Stimulated activated CD4-positive, alpha-beta T cell treated with anti-CD3 and anti-CD28 coated beads, Interleukin-2, amount 100 ng/mL, for 4 hours (primary cell): ENCODE results near the gene MAP3K13.
"Not testable (repeated sequence)": the region's sequence is repeated elsewhere in the genome, so short reads cannot be mapped to it uniquely, and the experiment has no call there.

Experiments
- DNase-seq: peaks from one replicate; pipeline ENCODE4 v3.0.0-alpha.2; 2020; ENCODE audit warnings: low read depth

MAP3K13 gene

DNA sequence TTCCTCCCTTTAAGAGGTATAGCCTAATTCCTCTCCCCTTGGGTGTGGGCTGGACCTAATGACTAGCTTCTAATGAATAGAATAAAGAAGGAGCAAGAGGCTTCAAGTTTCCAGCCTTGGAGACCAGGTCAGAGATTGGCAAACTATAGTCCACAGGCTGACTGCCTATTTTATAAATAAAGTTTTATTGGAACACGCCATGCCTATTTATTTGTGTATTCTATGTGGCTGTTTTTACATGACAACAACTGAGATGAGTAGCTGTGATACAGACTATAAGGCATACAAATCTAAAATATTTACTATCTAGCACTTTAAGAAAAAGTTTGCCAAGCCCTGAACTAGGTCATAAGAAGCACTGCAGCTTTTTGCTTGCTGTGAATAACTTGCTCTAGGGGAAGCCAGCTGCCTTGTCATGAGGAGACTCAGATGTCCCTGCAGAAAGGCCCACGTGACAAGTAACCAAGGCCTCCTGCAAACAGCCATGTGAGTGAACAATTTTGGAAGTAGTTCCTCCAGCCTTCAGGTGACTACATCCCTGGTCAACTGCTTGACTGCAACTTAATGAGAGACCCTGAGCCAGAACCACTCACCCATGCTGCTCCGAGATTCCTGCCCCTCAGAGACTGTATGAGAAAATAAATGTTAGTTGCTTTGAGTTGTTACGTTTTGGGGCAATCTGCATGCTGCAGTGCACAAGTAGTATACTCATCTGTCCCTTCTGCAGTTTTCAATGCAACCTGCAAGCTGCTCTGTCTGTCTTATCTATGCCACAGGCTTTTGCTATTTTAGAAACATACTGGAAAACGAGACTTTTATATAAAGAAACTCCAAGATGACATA is 21.1 kb upstream of the MAP3K13 start:
- DNase-seq, result no peak

DNA sequence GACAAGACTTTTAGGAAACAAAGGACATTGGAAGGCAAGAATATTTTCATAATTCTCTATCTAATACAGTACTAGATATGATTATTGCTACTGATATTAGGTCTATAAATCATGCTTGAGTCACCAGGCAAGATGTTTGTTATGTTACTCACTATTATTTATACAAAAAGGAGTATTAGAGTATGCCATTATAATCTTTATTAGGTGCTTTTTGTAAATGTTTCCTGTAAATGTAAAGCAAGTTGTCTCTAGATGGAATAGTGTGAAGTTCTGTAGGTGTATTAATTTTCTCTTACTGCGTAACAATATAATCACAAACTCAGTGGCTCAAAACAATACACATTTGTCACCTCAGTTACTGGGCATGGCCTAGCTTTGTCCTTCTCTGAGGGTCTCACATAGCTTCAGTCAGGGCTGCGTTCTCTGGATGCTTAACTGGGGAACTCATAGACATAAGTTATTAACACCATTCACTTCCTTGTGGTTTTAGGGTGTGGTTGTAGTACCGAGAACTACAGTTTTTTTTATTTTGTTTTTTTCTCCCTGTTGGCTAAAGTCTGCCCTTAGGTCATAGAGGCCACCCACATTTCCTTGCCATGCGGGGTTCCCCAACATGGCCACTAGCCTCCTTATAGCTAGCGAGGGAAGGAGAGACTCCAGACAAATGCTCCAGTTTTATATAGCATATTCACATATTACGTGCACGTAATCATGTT is 20.3 kb upstream of the MAP3K13 start:
- DNase-seq, result no peak

DNA sequence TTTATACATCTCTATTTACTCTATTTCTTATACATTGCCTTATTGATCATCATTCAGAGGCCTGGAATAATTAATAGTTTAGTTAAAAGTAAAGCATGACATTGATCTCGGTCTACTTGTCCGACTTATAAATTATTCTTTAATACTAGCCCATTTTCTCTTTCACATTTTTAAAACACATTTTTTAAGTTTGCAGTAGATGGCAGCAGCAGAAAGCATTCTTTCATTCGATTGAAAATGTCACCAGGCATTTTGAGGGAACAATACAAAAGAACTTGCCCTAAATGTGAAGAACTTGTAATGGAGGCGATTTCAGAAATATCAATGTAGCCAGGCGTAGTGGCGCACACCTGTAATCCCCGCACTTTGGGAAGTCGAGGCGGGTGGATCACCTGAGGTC is 15.5 kb upstream of the MAP3K13 start:
- no peak for DNase-seq

DNA sequence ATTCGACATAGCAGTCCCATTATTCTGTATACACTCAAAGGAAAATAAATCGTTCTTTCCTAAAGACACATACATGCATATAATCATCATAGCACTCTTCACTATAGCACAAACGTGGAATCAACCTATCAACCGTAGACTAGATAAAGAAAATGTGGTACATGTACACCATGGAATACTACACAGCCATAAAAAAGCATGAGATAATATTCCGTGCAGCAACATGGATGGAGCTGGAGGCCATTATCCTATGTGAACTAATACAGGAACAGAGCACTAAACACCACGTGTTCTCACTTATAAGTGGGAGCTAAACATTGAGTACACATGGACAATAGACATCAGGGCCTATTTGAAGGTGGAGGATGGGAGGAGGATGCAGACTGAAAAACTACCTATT is 12.1 kb upstream of the MAP3K13 start:
- DNase-seq, result no peak

DNA sequence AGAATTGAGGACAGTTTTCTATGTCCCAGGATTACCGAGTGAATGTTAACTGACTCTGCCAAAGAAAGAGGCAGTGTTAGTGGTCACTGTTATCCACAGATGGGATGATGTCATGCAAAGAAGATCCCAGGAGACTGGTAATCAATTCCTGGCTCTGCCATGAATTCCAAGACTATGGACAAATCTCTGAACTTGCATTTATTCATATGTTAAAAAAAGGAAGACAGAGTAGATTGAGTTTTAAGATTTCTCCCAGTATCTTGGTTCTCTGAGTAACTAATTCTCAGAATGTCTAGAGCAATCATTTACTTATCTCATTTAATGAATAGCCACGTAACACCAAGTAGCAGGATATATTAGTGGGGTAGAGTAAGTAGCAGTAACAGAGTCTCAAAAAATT is 11.5 kb upstream of the MAP3K13 start:
- DNase-seq, result no peak

DNA sequence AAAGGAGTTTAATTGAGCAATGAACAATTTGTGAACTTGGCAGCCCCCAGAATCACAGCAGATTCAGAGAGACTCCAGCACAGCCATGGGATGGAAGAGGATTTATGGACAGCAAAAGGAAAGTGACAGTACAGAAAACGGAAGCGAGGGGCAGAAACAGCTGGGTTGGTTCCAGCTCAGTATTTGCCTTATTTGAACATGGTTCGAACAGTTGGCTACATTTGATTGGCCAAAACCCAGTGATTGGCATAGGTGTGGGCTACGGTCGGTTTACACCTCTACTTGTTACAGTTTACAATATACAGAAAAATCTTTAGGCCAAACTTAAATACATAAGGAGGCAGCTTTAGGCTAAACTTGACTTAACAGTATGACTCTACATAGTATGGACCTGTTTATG is 9.7 kb upstream of the MAP3K13 start:
- no peak for DNase-seq

DNA sequence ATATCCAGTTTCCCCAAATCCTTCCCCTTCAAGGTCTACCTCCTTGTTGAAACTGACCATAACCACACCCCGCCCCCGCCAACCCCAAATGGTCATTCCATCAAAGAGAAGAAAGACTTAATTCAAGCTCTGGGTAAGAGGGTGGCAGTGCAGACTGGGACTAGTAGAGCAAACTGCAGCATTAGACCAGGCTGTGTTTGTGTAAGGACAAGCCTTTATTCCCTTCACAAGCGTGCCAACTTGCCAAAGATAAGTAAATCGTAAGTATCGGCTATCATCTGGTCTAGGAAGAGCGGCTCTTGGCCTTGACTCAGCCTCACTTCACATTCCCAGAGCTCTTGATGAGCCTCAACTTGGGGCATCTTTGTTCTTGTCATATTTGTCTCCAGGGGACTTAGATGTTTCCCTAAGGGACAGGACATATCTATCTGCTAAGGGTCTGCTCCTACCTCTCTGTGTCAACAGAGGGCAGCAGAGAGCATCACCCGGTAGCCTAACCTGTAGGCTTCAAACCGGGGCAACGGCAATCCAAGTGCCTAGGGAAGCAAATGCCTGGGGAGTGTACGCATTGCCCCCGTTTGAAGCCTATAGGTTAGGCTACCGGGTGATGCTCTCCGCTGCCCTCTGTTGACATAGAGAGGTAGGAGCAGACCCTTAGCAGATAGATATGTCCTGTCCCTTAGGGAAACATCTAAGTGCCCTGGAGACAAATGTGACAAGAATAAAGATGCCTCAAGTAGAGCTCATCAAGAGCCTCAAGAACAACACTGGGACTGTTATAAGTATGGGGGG is 8.9 kb upstream of the MAP3K13 start:
- DNase-seq, result peak; percentile 53

DNA sequence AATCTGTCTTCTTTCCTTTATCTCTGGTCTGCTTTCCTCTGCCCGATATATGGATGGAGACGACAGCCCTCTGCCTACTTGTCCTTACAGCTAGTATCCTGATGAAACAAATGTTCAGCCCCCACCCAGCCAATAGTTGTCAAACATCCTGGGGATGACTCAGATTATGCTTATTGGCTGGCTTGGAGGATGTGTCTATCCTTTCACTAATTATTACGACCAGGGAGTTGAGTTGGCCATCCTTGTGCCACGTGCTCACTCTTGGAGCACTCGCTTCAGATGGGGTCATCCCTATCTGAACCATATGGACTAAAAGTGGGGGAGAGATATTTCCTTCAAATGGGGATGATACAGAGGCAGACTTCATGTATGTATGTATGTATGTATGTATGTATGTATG is 6.4 kb upstream of the MAP3K13 start:
- no peak for DNase-seq

DNA sequence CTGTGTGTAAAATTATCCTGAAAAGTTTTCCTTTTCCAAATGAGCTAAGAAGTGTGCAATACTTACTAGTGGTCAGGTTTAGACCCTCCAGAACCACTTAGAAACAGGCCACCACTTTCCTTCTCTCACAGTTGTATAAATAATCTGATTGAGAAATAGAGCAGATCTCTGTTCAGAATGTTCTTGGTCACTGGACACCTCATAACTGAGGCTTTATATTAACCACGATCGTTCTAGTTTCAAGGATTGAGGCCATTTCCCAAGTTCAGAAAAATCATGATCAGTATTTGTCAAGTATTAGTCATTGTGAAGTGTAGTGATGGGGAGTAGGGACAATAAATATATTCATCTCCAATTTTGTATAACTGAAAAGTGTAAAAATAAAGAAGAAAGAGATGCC is 1.0 kb upstream of the MAP3K13 start:
- DNase-seq, result no peak

DNA sequence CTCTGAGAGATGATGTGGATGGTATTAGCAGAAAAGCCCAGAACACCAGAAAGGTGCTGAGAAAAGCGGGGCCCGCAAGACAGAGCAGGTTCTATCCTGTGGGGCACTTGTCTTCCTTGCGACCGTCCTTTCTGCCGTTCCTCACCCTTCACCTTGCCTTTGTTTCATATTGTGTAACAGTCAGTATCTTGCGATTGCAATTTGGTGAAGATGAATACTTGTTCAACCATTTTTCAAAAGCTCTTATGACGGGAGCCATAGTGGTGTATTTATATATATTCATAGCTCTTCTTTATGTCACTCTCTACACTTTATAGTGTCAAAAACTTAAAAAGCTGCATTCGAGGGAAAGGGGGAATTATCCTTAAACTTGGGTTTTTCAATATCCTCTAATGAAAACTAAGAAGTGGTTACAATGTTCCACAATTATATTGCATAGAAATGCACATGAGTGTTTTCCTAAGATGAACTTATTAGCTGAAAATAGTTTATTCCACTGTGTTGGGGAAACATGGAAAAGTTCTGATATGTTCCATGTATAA is 797 bp downstream of the MAP3K13 start:
- DNase-seq, result no peak

DNA sequence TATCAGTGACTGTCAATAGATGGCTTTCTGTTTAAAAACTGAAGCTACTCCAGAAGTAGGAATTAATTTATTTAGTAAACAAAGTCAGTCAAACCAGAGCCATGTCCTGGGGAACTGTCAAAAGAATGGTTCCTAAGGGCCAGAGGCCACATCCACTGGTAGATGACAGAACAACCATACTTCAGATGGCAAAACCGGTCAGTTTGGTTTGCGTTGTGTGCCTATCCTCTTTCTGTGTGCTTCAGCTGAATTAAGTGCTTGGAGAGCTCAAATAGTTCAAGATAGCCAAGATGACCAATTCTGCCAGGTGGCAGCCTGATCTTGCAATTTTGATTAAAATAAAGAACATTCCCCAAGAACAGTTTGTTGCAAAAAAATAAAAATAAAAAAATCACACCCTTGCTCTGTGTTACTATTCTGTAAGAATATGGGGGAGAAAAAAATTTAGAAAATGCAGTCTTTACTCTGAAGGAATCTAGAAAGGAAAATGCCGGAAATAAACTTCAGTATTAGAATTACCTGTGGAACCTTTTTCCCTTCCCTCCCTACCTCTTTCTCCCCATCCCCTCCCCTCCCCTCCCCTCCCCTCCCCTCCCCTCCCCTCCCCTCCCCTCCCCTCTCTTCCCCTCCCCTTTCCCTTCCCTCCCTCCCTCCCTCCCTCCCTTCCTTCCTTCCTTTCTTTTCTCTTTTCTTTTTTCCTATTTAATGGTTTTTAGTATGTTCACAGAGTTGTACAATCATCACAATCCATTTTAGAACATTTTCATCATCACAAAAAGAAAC is 2.5 kb downstream of the MAP3K13 start:
- DNase-seq, result no peak

DNA sequence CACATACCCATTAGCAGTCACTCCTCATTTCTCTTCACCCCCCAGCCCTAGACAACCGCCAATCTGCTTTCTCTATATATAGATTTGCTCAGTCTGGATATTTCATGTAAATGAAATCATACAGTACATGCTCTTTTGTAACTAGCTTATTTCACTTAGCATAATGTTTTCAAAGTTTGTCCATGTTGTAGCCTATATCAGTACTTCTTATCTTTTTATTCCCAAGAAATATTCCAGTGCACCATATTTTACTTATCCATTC is 3.1 kb downstream of the MAP3K13 start:
- no peak for DNase-seq

DNA sequence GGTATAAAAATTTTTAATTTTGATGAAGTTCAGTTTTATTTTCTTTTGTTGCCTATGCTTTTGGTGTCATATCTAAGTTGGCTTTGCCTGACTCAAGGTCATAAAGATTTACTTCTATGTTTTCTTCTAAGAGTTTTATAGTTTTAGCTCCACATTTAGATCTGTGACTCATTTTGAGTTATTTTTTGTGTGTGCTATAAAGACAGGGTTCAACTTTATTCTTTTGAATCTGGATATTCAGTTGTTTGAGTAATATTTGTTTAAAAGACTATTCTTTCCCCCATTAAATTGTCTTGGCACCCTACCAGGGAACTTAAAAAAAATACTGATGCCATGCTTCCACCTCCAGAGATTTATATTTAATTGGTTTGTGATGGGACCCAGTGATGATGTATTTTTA is 4.0 kb downstream of the MAP3K13 start:
- no peak for DNase-seq

DNA sequence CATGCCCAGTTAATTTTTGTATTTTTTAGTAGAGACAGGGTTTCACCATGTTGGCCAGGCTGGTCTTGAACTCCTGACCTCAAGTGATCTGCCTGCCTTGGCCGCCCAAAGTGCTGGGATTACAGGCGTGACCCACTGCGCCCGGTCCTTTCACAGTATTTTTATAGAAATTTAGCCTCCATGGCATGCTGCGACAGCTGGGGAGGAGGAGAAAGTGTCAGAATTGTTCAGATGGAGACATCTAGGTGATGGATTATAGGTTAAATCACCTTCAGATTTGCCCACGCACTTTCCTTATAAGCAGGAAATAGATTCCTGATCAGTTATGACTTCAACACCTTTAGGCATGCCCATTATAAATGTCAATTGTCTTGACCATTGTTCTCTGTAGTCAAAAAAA is 7.4 kb downstream of the MAP3K13 start:
- not testable (repeated sequence) for DNase-seq

DNA sequence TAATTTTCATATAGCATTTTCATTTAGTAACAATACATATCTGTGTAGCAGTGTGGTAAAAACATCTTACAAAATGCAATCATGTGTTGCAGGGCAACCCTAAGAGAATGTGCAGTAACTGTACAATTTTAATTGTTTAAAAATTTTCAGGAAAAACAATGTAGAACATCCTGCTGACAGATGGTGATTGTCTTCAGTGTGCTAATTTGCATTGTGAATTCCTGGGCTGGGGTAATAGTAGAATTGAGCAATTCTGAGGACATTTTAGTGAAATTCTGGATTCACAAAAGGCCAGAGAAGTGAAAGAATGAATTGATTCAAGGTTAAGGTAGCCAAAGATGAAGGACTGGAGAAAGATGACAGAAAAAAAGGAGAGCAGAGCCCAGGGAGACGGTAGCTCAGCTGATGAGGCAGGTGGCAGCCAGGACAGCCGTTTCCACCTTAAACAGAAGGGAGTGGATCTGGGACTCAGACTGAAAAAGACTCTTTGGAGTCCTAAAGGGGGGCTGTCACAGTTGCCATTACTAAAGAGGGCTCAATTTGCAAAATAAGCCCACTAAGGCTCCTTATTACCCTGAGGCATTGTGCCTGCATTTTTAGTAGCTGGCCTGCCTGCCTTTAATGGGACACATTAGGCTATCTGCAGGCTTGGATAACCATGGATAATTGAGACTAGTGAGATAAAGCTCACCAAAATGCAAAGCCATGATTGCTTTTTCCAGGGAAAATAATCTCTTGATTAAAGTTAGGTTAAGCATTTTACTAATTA is 8.6 kb downstream of the MAP3K13 start:
- DNase-seq, result no peak

DNA sequence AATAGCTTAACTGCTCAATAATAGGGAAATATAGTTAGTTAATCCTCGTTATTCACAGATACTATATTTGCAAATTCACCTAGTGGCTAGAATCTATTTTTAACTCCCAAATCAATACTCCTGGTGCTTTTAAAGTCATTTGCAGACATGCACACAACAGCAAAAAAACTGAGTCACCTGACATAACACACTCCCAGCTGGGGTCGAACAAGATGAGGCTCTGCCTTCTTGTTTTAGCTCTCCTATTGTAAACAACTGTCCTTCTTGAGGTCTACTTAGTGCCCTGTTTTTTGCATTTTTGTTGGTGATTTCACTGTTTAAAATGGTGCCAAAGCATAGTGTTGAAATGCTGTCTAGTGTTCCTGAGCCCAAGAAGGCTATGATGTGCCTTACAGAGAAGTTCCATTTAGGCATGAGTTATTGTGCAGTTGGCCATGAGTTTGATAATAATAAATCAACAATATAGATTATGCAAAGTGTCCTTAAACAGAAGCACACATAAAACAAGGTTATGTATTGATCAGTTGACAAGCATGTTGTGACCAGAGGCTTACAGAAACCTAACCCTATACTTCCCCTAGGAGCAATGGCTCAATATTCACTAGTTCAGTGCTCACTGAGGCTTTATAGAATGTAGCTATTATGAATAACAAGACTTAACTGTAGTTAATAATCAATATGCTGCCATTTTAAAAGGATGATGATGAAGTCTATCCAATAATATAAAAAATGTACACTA is 18.6 kb downstream of the MAP3K13 start:
- DNase-seq, result no peak

DNA sequence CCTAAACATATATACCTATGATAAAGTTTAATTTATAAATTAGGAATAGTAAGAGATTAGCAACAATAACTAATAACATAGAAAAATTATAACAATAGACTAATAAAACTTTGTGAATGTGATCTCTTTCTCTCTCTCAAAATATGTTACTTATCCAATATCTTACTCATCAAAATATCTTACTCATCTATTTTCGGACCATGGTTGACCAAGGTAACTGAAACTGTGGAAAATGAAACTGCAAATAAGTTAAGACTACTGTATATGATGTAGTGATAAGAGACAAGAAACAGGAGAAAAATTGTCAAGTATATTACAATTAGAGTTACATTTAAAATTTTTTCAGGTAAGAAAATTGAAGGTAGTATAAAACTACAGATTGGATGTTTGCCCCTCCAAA is 19.2 kb downstream of the MAP3K13 start:
- no peak for DNase-seq

DNA sequence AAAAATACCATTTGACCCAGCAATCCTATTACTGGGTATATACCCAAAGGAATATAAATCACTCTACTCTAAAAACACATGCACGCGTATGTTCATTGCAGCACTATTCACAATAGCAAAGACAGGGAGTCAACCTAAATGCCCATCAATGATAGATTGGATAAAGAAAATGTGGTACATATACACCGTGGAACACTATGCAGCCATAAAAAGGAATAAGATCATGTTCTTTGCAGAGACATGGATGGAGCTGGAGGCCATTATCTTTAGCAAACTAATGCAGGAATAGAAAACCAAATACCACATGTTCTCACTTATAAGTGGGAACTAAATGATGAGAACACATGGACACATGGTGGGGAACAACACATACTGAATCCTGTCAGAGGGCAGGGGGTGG is 23.6 kb downstream of the MAP3K13 start:
- not testable (repeated sequence) for DNase-seq

DNA sequence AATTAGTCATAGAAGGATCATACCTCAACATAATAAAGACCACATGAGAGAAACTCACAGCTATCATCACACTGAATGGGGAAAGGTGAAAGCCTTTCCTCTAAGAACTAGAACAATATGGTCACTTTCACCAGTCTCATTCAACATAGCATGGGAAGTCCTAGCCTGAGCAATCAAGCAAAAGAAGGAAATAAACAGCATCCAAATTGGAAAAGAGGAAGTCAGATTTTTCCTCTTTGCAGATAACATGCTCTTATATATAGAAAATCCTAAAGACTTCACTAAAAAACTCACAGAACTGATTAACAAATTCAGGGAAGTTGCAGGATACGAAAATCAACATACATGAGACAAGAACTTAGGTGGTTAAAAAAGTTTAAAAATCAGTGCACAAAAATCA is 24.7 kb downstream of the MAP3K13 start:
- no peak for DNase-seq

DNA sequence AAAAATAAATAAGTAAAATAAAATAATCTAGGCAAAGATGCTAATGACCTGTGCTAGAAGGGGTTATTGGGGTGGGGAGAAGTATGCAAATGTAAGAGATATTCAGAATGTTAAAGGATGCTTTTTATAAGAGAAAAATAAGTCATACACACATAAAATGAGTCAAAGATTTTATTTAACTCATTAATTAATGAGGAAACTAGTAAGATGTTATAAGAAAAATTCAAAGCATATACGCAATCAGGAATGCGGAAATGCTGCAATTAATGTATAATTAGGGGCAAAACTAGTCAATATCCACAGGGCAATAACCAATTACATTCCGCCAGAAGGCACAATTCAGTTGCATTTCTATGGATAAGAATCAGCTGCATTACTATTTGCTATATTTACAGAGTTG is 30.1 kb downstream of the MAP3K13 start:
- DNase-seq, result no peak

DNA sequence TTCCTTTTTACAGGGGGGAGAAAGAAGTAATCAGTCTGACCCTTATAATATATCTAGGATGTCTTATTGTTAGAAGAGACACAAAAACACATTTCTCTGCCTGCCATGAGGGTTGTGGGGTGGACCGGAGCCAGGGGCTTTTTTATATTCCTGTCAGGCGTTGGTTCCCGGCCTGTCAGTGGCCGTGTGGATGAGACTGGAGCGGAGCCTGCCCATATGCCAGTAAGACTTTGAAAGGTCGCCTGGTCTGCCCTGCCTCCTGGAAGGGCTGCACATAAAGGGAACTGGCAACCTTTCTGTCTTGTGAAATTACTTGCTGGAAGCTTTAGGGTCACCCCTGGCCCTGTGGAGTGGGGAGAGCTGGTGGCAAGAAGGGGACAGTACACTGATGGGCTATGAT is 34.7 kb downstream of the MAP3K13 start:
- no peak for DNase-seq
